WTC11 (cell line): ENCODE data around the gene MEA1. TPM values are rescaled to one million over a fixed set of nuclear protein-coding genes. Genes with fewer than 3 reads are reported as not detected.
A peak's percentile ranks its signal among the peaks of the same experiment; 100 is the strongest.

Experiments used
- ATAC-seq: fragments of 200-7000 bp; cut with Tn5 transposase; 2 replicates; pipeline ENCODE4 v1.10.0; 2021; ENCODE audit warnings: mild to moderate bottlenecking, moderate library complexity
- CTCF ChIA-PET: fragments of 300-600 bp; sonication (Branson Sonifier 250); formaldehyde crosslinking; loops from one replicate; lab custom pipeline; 2021; ENCODE audit warnings: antibody characterized with exemption; lab: Charles Lee
- POLR2A ChIA-PET: fragments of 350-600 bp; sonication (Branson Sonifier 250); formaldehyde crosslinking; loops from one replicate; lab custom pipeline; 2021; ENCODE audit warnings: antibody characterized with exemption; lab: Charles Lee
- DNase-seq: peaks from one replicate; pipeline ENCODE4 v3.0.0; 2021; ENCODE audit warnings: low spot score
- H3K27ac Mint-ChIP-seq: 2 replicates; pipeline ENCODE4 v1.8.0; 2021; ENCODE audit warnings: mixed read lengths
- H3K27me3 Mint-ChIP-seq: 2 replicates; pipeline ENCODE4 v1.8.0; 2021; ENCODE audit warnings: low read depth, mild to moderate bottlenecking, moderate library complexity, mixed read lengths
- H3K36me3 Mint-ChIP-seq: 2 replicates; pipeline ENCODE4 v1.8.0; 2021; ENCODE audit warnings: mixed read lengths
- H3K4me1 Mint-ChIP-seq: 2 replicates; pipeline ENCODE4 v1.8.0; 2022; ENCODE audit warnings: mixed read lengths
- H3K4me3 Mint-ChIP-seq: 2 replicates; pipeline ENCODE4 v1.8.0; 2021; ENCODE audit warnings: mild to moderate bottlenecking, moderate library complexity, mixed read lengths
- H3K9me3 Mint-ChIP-seq: 2 replicates; pipeline ENCODE4 v1.8.0; 2021; ENCODE audit warnings: mixed read lengths
- AFF4 ChIP-seq: sonication (generic); formaldehyde crosslinking; IDR thresholded peaks from 2 replicates; pipeline ENCODE4 v1.8.1; 2023; ENCODE audit warnings: mild to moderate bottlenecking, missing genetic modification reagents, borderline replicate concordance
- CREB1 ChIP-seq: sonication (generic); formaldehyde crosslinking; IDR thresholded peaks from 2 replicates; pipeline ENCODE4 v1.8.0; 2023; ENCODE audit warnings: mild to moderate bottlenecking, missing genetic modification reagents
- CREM ChIP-seq: sonication (generic); formaldehyde crosslinking; IDR thresholded peaks from 2 replicates; pipeline ENCODE4 v1.8.1; 2022; ENCODE audit warnings: mild to moderate bottlenecking, missing genetic modification reagents, moderate library complexity
- ESRRA ChIP-seq: sonication (generic); formaldehyde crosslinking; IDR thresholded peaks from 2 replicates; pipeline ENCODE4 v1.8.1; 2022; ENCODE audit warnings: mild to moderate bottlenecking, missing genetic modification reagents, borderline replicate concordance
- ETV6 ChIP-seq: sonication (generic); formaldehyde crosslinking; IDR thresholded peaks from 2 replicates; pipeline ENCODE4 v1.8.1; 2022; ENCODE audit warnings: mild to moderate bottlenecking, missing genetic modification reagents
- GRHL2 ChIP-seq: fragments of 250-450 bp; sonication (Bioruptor Pico); IDR thresholded peaks from 2 replicates; pipeline ENCODE4 v1.8.0; 2022; ENCODE audit warnings: mild to moderate bottlenecking, moderate library complexity; ENCODE audit not compliant: insufficient replicate concordance, severe bottlenecking
- GTF2I ChIP-seq: fragments of 250-450 bp; sonication (Bioruptor Pico); conservative IDR thresholded peaks from 2 replicates; pipeline ENCODE4 v1.4.0; 2021; ENCODE audit warnings: mild to moderate bottlenecking
- JUN ChIP-seq: sonication (generic); formaldehyde crosslinking; IDR thresholded peaks from 2 replicates; pipeline ENCODE4 v1.8.0; 2023; ENCODE audit warnings: mild to moderate bottlenecking, missing genetic modification reagents
- MXD4 ChIP-seq: fragments of 250-450 bp; sonication (Bioruptor Pico); IDR thresholded peaks from 2 replicates; pipeline ENCODE4 v1.8.0; 2021; ENCODE audit warnings: mild to moderate bottlenecking, moderate library complexity, borderline replicate concordance
- MYBL2 ChIP-seq: sonication (generic); formaldehyde crosslinking; IDR thresholded peaks from 2 replicates; pipeline ENCODE4 v1.8.1; 2023; ENCODE audit warnings: mild to moderate bottlenecking, moderate library complexity, missing genetic modification reagents
- NR1H2 ChIP-seq: sonication (generic); formaldehyde crosslinking; IDR thresholded peaks from 2 replicates; pipeline ENCODE4 v1.9.0; 2021; ENCODE audit warnings: mild to moderate bottlenecking, moderate library complexity, missing genetic modification reagents
- NR3C1 ChIP-seq: sonication (generic); formaldehyde crosslinking; conservative IDR thresholded peaks from 2 replicates; pipeline ENCODE4 v1.8.1; 2023; ENCODE audit warnings: low read depth, mild to moderate bottlenecking, missing genetic modification reagents
- PRRX2 ChIP-seq: fragments of 250-450 bp; sonication (Bioruptor Pico); IDR thresholded peaks from 2 replicates; pipeline ENCODE4 v1.8.0; 2021; ENCODE audit warnings: mild to moderate bottlenecking
- RORB ChIP-seq: fragments of 250-450 bp; sonication (Bioruptor Pico); IDR thresholded peaks from 2 replicates; pipeline ENCODE4 v1.9.0; 2021; ENCODE audit warnings: mild to moderate bottlenecking
- SMAD3 ChIP-seq: sonication (generic); formaldehyde crosslinking; IDR thresholded peaks from 2 replicates; pipeline ENCODE4 v1.8.0; 2022; ENCODE audit warnings: missing genetic modification reagents, mild to moderate bottlenecking, borderline replicate concordance
- TCF7 ChIP-seq: sonication (generic); formaldehyde crosslinking; IDR thresholded peaks from 2 replicates; pipeline ENCODE4 v1.8.0; 2022; ENCODE audit warnings: mild to moderate bottlenecking, low read depth, missing genetic modification reagents, moderate library complexity
- ZMAT4 ChIP-seq: fragments of 250-450 bp; sonication (Bioruptor Pico); IDR thresholded peaks from 2 replicates; pipeline ENCODE4 v1.9.0; 2021; ENCODE audit warnings: mild to moderate bottlenecking
- ZNF121 ChIP-seq: sonication (generic); formaldehyde crosslinking; IDR thresholded peaks from 2 replicates; pipeline ENCODE4 v1.8.0; 2023; ENCODE audit warnings: missing genetic modification reagents
- ZNF232 ChIP-seq: sonication (generic); formaldehyde crosslinking; IDR thresholded peaks from 2 replicates; pipeline ENCODE4 v1.8.0; 2022; ENCODE audit warnings: mild to moderate bottlenecking, missing genetic modification reagents
- ZNF281 ChIP-seq: sonication (generic); formaldehyde crosslinking; IDR thresholded peaks from 2 replicates; pipeline ENCODE4 v1.8.0; 2023; ENCODE audit warnings: mild to moderate bottlenecking, missing genetic modification reagents
- ZNF317 ChIP-seq: sonication (generic); formaldehyde crosslinking; IDR thresholded peaks from 2 replicates; pipeline ENCODE4 v1.8.1; 2023; ENCODE audit warnings: low read depth, mild to moderate bottlenecking, moderate library complexity, missing genetic modification reagents, borderline replicate concordance
- ZNF671 ChIP-seq: fragments of 250-450 bp; sonication (Bioruptor Pico); IDR thresholded peaks from 2 replicates; pipeline ENCODE4 v1.8.0; 2021; ENCODE audit warnings: mild to moderate bottlenecking
- total RNA-seq: library from RNA; stranded (reverse); gene quantifications from 3 replicates; pipeline ENCODE4 v1.2.3, GENCODE V29; 2021
- TF ChIP-seq, protein P1 (sequence below): sonication (generic); formaldehyde crosslinking; IDR thresholded peaks from 2 replicates; pipeline ENCODE4 v1.8.0; 2022; ENCODE audit warnings: mild to moderate bottlenecking, missing genetic modification reagents
- TF ChIP-seq, protein P2 (sequence below): sonication (generic); formaldehyde crosslinking; IDR thresholded peaks from 2 replicates; pipeline ENCODE4 v1.8.1; 2022; ENCODE audit warnings: missing genetic modification reagents, borderline replicate concordance
- TF ChIP-seq, protein P3 (sequence below): fragments of 250-450 bp; sonication (Bioruptor Pico); IDR thresholded peaks from 2 replicates; pipeline ENCODE4 v2.1.2; 2022; ENCODE audit warnings: mild to moderate bottlenecking, moderate library complexity

The MEA1 gene
- total RNA-seq, 1 experiment from 2014 or later: 85.0 TPM

DNA sequence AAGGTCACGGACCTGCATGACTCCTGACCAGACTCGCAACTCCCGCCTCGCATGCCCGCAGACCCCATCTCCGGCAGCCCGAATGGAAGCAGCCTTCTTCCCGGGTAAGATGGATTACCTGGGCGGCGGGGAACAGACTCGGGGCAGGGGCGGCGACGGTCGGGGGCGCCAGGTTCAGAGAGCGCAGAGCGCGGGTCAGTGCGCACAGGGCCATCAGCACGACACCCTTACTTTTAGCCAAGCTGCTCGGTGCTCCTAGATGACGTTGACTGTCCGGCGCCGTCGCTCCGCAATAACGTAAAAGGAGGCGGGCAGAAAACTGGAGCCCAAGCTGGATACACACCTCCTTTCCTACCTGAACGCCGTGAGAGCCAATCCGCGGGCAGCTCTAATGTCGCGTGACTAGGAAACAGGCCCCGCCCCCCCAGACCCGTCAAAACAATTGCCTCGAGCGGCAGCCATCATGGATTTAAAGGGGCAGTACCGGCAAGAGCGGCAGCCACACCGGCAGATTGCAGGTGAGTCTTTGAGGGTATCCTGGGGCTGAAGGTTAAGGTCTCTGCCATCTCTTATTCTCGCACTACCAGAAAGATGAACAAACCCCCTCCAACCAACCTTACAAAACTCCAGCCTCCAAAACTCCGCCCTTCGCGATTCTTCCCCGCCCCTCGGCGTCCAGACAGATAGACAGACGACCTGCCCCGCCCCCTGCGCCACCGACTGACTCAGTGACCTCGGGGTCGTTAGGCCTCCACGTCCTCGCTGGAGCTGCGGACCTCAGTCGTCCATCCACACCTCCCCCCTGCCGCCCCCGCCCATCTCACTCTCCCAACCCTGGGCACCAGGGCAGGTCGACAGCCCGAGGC lies 45.7 kb upstream of the MEA1 start, which contains the start of the genes KLC4 and MRPL2 (continued):
- no peak for TF ChIP-seq AFF4 (CRISPR knock-in tag)
- no peak for TF ChIP-seq ZNF281 (CRISPR knock-in tag)
- TF ChIP-seq ZNF121 (CRISPR knock-in tag): peak; percentile 84
- TF ChIP-seq CREB1: peak; percentile 81; the same call in 1 of the 2 replicates
- 0 out of 2 replicates have a peak, but pooled peaks have one; percentile 35 for TF ChIP-seq ETV6
- TF ChIP-seq CREM: peak; percentile 99
- 0 out of 2 replicates have a peak, but pooled peaks have one; percentile 19 for TF ChIP-seq SMAD3
- TF ChIP-seq, protein P1, sequence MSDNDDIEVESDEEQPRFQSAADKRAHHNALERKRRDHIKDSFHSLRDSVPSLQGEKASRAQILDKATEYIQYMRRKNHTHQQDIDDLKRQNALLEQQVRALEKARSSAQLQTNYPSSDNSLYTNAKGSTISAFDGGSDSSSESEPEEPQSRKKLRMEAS (CRISPR knock-in tag): peak; percentile 76
- TF ChIP-seq ESRRA (CRISPR knock-in tag): no peak; the same call in 1 of the 2 replicates
- no peak for TF ChIP-seq NR1H2 (CRISPR knock-in tag)
- TF ChIP-seq, protein P2, sequence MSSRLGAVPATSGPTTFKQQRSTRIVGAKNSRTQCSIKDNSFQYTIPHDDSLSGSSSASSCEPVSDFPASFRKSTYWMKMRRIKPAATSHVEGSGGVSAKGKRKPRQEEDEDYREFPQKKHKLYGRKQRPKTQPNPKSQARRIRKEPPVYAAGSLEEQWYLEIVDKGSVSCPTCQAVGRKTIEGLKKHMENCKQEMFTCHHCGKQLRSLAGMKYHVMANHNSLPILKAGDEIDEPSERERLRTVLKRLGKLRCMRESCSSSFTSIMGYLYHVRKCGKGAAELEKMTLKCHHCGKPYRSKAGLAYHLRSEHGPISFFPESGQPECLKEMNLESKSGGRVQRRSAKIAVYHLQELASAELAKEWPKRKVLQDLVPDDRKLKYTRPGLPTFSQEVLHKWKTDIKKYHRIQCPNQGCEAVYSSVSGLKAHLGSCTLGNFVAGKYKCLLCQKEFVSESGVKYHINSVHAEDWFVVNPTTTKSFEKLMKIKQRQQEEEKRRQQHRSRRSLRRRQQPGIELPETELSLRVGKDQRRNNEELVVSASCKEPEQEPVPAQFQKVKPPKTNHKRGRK (CRISPR knock-in tag): no peak
- TF ChIP-seq ZNF232 (CRISPR knock-in tag): peak; percentile 8; the same call in 1 of the 2 replicates
- TF ChIP-seq NR3C1 (CRISPR knock-in tag): no peak
- TF ChIP-seq MYBL2: 0 out of 2 replicates have a peak, but pooled peaks have one; percentile 33

DNA sequence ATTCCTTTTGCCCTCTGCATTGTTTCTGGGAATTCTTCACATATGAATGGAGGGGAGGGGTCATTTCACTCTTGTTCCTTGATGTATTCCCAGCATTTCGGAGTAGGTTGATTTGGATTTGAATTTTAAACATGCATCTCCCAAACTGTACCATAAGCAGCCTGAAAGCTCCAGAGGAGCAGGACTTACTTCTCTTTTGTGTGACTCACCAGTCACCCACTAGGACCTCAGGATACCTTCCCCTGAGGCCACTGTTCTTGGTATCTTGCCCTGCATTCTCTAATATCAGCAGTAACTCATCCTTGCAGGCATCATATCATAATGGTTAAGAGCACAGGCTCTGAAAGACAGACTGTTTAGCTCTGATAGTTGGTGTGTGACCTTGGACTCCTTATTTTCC lies 44.8 kb upstream of the MEA1 start:
- Mint-ChIP-seq H3K36me3 (peaks cover 21% of the 10 kb centered on the region), H3K4me3 (peak overlapping the region; percentile 91), H3K4me1 (peaks cover 28% of the 10 kb centered on the region), H3K27ac (peak overlapping the region; percentile 94), H3K9me3 (no peaks in the 10 kb centered on the region), H3K27me3 (no peaks in the 10 kb centered on the region)
- ATAC-seq (no peak), DNase-seq (no peak)
- ChIA-PET POLR2A (interaction anchor here (0.6 to 1.5 kb wide), 8 partner anchors 36 to 311 kb away, joined by 3 to 8 read pairs (median 5); partner anchors contain the start of gene PPP2R5D), CTCF (interaction anchor here (1.2 to 3.3 kb wide), 3 partner anchors 18 to 157 kb away, joined by 4 to 24 read pairs (median 6); partner anchors contain the start of gene PTK7)
- TF ChIP-seq ZNF317 (no peak), PRRX2 (no peak), CREM (no peak), ZNF671 (CRISPR knock-in tag) (no peak), SMAD3 (no peak), GTF2I (CRISPR knock-in tag) (no peak), MXD4 (CRISPR knock-in tag) (no peak), ZMAT4 (no peak), JUN (CRISPR knock-in tag) (no peak), RORB (CRISPR knock-in tag) (no peak), GRHL2 (CRISPR knock-in tag) (no peak), ZNF121 (CRISPR knock-in tag) (no peak), TCF7 (CRISPR knock-in tag) (no peak)
- TF ChIP-seq, protein P3, sequence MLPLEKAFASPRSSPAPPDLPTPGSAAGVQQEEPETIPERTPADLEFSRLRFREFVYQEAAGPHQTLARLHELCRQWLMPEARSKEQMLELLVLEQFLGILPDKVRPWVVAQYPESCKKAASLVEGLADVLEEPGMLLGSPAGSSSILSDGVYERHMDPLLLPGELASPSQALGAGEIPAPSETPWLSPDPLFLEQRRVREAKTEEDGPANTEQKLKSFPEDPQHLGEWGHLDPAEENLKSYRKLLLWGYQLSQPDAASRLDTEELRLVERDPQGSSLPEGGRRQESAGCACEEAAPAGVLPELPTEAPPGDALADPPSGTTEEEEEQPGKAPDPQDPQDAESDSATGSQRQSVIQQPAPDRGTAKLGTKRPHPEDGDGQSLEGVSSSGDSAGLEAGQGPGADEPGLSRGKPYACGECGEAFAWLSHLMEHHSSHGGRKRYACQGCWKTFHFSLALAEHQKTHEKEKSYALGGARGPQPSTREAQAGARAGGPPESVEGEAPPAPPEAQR: no peak
- TF ChIP-seq, protein P1 (CRISPR knock-in tag): no peak
